Measurements from ENCODE around the gene KCNG4.

DNA sequence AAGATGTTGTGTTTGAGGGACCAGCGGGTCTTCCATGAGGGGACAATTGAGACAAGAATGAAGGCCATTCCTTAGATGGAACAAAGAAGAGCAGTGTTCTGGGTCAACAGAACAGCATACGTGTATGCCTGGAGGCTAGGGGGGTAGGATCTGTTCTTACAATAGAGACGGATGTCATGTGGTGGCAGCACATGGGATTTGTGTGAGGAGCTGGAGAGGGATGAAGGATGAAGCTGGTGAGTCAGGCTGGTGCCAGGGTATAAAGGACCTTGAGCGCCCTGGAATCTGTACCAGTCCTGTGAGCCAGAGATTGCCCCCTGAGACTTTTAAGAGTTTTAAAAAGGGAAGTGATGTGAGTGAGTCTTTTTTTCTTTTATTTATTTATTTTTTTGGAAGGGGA, 32.1 kb upstream of the KCNG4 start:
- TF ChIP-seq SP1 (IDR thresholded peaks at IDR 0.05) (no peak), FOXM1 (IDR thresholded peaks at IDR 0.05; ENCODE audit: borderline replicate concordance) (no peak), HDGF (IDR thresholded peaks at IDR 0.05; ENCODE audit: borderline replicate concordance) (no peak), LEF1 (IDR thresholded peaks at IDR 0.05; ENCODE audit: borderline replicate concordance) (no peak), L3MBTL2 (conservative IDR thresholded peaks at IDR 0.05) (no peak)
- TF ChIP-seq, protein P1, sequence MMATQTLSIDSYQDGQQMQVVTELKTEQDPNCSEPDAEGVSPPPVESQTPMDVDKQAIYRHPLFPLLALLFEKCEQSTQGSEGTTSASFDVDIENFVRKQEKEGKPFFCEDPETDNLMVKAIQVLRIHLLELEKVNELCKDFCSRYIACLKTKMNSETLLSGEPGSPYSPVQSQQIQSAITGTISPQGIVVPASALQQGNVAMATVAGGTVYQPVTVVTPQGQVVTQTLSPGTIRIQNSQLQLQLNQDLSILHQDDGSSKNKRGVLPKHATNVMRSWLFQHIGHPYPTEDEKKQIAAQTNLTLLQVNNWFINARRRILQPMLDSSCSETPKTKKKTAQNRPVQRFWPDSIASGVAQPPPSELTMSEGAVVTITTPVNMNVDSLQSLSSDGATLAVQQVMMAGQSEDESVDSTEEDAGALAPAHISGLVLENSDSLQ (IDR thresholded peaks at IDR 0.05): no peak

Measured in HEK293T (cell line).